Loucy (cell line): Measurements from ENCODE around the gene HOXB3.
A peak's percentile ranks its signal among the peaks of the same experiment; 100 is the strongest.

Source experiments
- H2AFZ ChIP-seq: fragments of 200-600 bp; sonication (generic); 2 replicates; pipeline ENCODE4 v1.6.0; 2016; ENCODE audit warnings: antibody characterized with exemption, mild to moderate bottlenecking, low read length, moderate library complexity
- H3F3A ChIP-seq: fragments of 200-600 bp; 2 replicates; pipeline ENCODE4 v1.6.0; 2016; ENCODE audit warnings: antibody characterized with exemption, low read depth, mild to moderate bottlenecking
- H3K27me3 ChIP-seq: fragments of 200-600 bp; sonication (generic); 2 replicates; pipeline ENCODE4 v1.6.1; 2014; ENCODE audit warnings: low read length, mild to moderate bottlenecking; ENCODE audit not compliant: insufficient read depth, poor library complexity, severe bottlenecking
- H3K36me3 ChIP-seq: fragments of 200-600 bp; sonication (generic); 2 replicates; pipeline ENCODE4 v1.6.1; 2016; ENCODE audit warnings: low read length; ENCODE audit not compliant: insufficient read depth
- H3K4me1 ChIP-seq: fragments of 200-600 bp; sonication (generic); 2 replicates; pipeline ENCODE4 v1.5.1; 2014; ENCODE audit warnings: low read length, mild to moderate bottlenecking; ENCODE audit not compliant: insufficient read depth, poor library complexity, severe bottlenecking
- H3K4me2 ChIP-seq: fragments of 200-600 bp; sonication (generic); 2 replicates; pipeline ENCODE4 v1.6.0; 2014; ENCODE audit warnings: antibody characterized with exemption, low read length, low read depth, mild to moderate bottlenecking; ENCODE audit not compliant: poor library complexity, severe bottlenecking
- H3K4me3 ChIP-seq: fragments of 200-600 bp; sonication (generic); 2 replicates; pipeline ENCODE4 v1.5.1; 2014; ENCODE audit warnings: low read length, mild to moderate bottlenecking, mixed read lengths; ENCODE audit not compliant: poor library complexity, severe bottlenecking
- H3K79me2 ChIP-seq: fragments of 200-600 bp; sonication (generic); 2 replicates; pipeline ENCODE4 v1.6.1; 2014; ENCODE audit warnings: low read length; ENCODE audit not compliant: insufficient read depth
- H3K9ac ChIP-seq: fragments of 200-600 bp; sonication (generic); 2 replicates; pipeline ENCODE4 v1.6.0; 2014; ENCODE audit warnings: mild to moderate bottlenecking, low read depth, low read length, moderate library complexity; ENCODE audit not compliant: poor library complexity, severe bottlenecking
- H3K9me2 ChIP-seq: fragments of 200-600 bp; sonication (generic); replicated peaks from 2 replicates; pipeline ENCODE4 v1.6.1; 2016; ENCODE audit warnings: low read depth, low read length, mixed read lengths
- H3K9me3 ChIP-seq: fragments of 200-600 bp; sonication (generic); 2 replicates; pipeline ENCODE4 v1.6.1; 2014; ENCODE audit warnings: mild to moderate bottlenecking, antibody characterized with exemption, low read length, low read depth; ENCODE audit not compliant: insufficient read depth
- H4K20me1 ChIP-seq: fragments of 200-600 bp; sonication (generic); 2 replicates; pipeline ENCODE4 v1.6.0; 2014; ENCODE audit warnings: antibody characterized with exemption, low read length, mild to moderate bottlenecking; ENCODE audit not compliant: insufficient read depth, poor library complexity, severe bottlenecking
- EZH2phosphoT487 ChIP-seq: fragments of 200-600 bp; IDR thresholded peaks from 2 replicates; pipeline ENCODE4 v1.6.1; 2018; ENCODE audit warnings: antibody characterized with exemption, mild to moderate bottlenecking, moderate library complexity, borderline replicate concordance
- TF ChIP-seq, protein P1 (sequence below): fragments of 200-600 bp; sonication (generic); conservative IDR thresholded peaks from 2 replicates; pipeline ENCODE4 v1.5.1; 2014; ENCODE audit warnings: mild to moderate bottlenecking, antibody characterized with exemption, low read length

The HOXB3 gene

GRCh38 chr17:48551214-48551555, 38.9 kb downstream of the HOXB3 start:
- TF ChIP-seq, protein P1, sequence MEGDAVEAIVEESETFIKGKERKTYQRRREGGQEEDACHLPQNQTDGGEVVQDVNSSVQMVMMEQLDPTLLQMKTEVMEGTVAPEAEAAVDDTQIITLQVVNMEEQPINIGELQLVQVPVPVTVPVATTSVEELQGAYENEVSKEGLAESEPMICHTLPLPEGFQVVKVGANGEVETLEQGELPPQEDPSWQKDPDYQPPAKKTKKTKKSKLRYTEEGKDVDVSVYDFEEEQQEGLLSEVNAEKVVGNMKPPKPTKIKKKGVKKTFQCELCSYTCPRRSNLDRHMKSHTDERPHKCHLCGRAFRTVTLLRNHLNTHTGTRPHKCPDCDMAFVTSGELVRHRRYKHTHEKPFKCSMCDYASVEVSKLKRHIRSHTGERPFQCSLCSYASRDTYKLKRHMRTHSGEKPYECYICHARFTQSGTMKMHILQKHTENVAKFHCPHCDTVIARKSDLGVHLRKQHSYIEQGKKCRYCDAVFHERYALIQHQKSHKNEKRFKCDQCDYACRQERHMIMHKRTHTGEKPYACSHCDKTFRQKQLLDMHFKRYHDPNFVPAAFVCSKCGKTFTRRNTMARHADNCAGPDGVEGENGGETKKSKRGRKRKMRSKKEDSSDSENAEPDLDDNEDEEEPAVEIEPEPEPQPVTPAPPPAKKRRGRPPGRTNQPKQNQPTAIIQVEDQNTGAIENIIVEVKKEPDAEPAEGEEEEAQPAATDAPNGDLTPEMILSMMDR = no peak
- no peak for TF ChIP-seq EZH2phosphoT487
- Histone ChIP-seq H3K27me3 (no peaks in the 10 kb centered on the region), H3K4me2 (no peak overlapping the region), H3K36me3 (peaks cover 73% of the 10 kb centered on the region), H3K9ac (no peak overlapping the region), H3K4me1 (peaks cover 34% of the 10 kb centered on the region), H3K9me2 (no peaks in the 10 kb centered on the region), H2AFZ (no peak overlapping the region), H3K9me3 (no peaks in the 10 kb centered on the region), H4K20me1 (peaks cover 66% of the 10 kb centered on the region), H3K79me2 (peaks cover 95% of the 10 kb centered on the region), H3F3A (peaks cover 30% of the 10 kb centered on the region), H3K4me3 (no peak overlapping the region)

DNA sequence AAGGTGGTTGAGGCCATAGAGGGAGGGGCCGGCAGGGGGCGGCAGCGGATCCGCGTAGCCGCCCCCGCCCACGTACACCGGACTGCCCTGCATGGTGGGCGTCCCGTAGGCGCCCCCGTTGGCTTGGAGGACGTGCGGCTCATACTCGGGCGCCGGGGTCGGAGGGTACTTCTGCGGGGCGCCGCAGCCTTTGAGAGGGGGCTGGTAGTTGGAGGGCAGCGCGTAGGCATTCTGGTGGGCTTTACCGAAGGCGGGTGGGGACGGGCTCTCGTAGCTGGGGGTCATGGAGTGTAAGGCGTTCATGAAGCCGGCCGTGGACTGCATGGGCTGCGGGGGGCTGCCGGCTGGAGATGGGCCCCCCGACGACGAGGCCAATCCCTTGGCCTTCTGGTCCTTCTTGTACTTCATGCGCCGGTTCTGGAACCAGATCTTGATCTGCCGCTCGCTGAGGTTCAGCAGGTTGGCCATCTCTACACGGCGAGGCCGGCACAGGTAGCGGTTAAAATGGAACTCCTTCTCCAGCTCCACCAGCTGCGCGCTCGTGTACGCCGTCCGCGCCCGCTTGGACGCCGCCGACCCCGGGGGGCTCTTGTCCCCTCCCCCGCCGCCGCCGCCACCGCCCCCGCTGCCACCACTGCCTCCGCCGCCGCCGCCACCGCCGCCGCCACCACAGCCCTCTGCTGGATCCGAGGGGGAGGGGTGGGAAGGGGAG, 39.4 kb downstream of the HOXB3 start:
- Histone ChIP-seq H3K4me1 (peaks cover 35% of the 10 kb centered on the region), H3K9me3 (no peaks in the 10 kb centered on the region), H4K20me1 (peaks cover 61% of the 10 kb centered on the region), H3K27me3 (no peaks in the 10 kb centered on the region), H3K9ac (no peak overlapping the region), H3K4me2 (no peak overlapping the region), H3K9me2 (no peaks in the 10 kb centered on the region), H2AFZ (no peak overlapping the region), H3K4me3 (no peak overlapping the region), H3K79me2 (peaks cover 95% of the 10 kb centered on the region), H3K36me3 (peaks cover 68% of the 10 kb centered on the region), H3F3A (peaks cover 30% of the 10 kb centered on the region)
- TF ChIP-seq EZH2phosphoT487 = no peak
- TF ChIP-seq, protein P1 = 0 out of 2 replicates have a peak, but pooled peaks have one; percentile 15

DNA sequence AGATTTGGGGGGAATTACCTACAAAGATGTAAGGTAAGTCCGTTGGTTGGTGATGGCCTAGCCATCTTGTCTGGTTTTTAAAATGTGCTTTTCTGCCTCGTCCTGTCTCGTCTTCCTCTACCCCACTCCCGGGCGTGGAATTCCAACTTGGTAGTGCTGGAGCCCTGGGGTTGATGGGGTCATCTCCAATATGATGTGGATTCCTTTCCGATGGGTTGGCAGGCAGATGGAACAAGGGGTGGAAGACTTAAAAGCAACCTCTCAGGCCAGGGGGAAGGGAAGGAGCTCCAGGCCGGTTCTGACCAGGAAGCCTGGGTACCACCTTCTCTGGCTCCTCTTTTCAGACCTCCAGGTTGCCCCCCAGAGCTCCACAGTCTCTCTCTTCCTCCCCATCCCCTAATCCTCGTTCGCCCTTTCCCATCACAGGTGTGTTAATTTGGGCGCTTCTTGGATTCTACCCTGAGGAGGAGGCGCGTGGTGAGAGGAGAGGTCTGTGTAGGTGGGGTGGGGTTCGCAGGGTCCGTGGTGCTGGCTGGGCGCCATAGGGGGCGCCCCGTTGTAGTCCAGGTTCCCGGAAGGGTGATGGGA, 40.0 kb downstream of the HOXB3 start:
- no peaks in the 10 kb centered on the region for H3K9me3 ChIP-seq
- peaks cover 30% of the 10 kb centered on the region for H3F3A ChIP-seq
- H3K9ac ChIP-seq = no peak overlapping the region
- H3K9me2 ChIP-seq = no peaks in the 10 kb centered on the region
- H3K36me3 ChIP-seq = peaks cover 66% of the 10 kb centered on the region
- TF ChIP-seq EZH2phosphoT487 = no peak
- TF ChIP-seq, protein P1 = no peak
- H4K20me1 ChIP-seq = peaks cover 56% of the 10 kb centered on the region
- peaks cover 41% of the 10 kb centered on the region for H3K4me1 ChIP-seq
- H3K4me3 ChIP-seq = no peak overlapping the region
- H3K79me2 ChIP-seq = peaks cover 95% of the 10 kb centered on the region
- H3K4me2 ChIP-seq = no peak overlapping the region
- H2AFZ ChIP-seq = no peak overlapping the region
- no peaks in the 10 kb centered on the region for H3K27me3 ChIP-seq
